H9 (cell line): ENCODE measurements around the gene UBAC1. TPM values are rescaled to one million over a fixed set of nuclear protein-coding genes. Genes with fewer than 3 reads are reported as not detected.

ENCODE experiments used
- DNase-seq: peaks from one replicate; pipeline ENCODE4 v3.0.0-alpha.2; 2017
- H2AFZ ChIP-seq: one replicate; pipeline ENCODE4 v1.6.1; 2013; ENCODE audit warnings: mild to moderate bottlenecking, low read length, control low read depth, moderate library complexity
- H2AK5ac ChIP-seq: 2 replicates; pipeline ENCODE4 v1.6.1; 2013; ENCODE audit warnings: low read length, control low read depth, mixed read lengths; ENCODE audit not compliant: insufficient read length
- H2BK120ac ChIP-seq: one replicate; pipeline ENCODE4 v1.6.1; 2013; ENCODE audit warnings: low read depth, mild to moderate bottlenecking, low read length, control low read depth, inconsistent platforms; ENCODE audit not compliant: poor library complexity, severe bottlenecking
- H2BK12ac ChIP-seq: 2 replicates; pipeline ENCODE4 v1.6.1; 2013; ENCODE audit warnings: low read length, control low read depth, mixed read lengths, low read depth; ENCODE audit not compliant: insufficient read length
- H2BK15ac ChIP-seq: 2 replicates; pipeline ENCODE4 v1.6.1; 2013; ENCODE audit warnings: low read depth, low read length, control low read depth
- H2BK20ac ChIP-seq: one replicate; pipeline ENCODE4 v1.6.1; 2013; ENCODE audit warnings: low read depth, mild to moderate bottlenecking, low read length, control low read depth, inconsistent platforms; ENCODE audit not compliant: poor library complexity, severe bottlenecking
- H2BK5ac ChIP-seq: 2 replicates; pipeline ENCODE4 v1.6.1; 2013; ENCODE audit warnings: low read length, control low read depth, mixed read lengths; ENCODE audit not compliant: insufficient read length
- H3K14ac ChIP-seq: 2 replicates; pipeline ENCODE4 v1.6.1; 2013; ENCODE audit warnings: low read length, control low read depth; ENCODE audit not compliant: insufficient read depth
- H3K18ac ChIP-seq: 2 replicates; pipeline ENCODE4 v1.6.1; 2013; ENCODE audit warnings: low read depth, mild to moderate bottlenecking, mixed read lengths, low read length, control low read depth; ENCODE audit not compliant: insufficient read length
- H3K23ac ChIP-seq: 2 replicates; pipeline ENCODE4 v1.6.1; 2013; ENCODE audit warnings: low read length, control low read depth, mixed read lengths, low read depth; ENCODE audit not compliant: insufficient read length
- H3K23me2 ChIP-seq: 2 replicates; pipeline ENCODE4 v1.6.1; 2013; ENCODE audit warnings: low read depth, mild to moderate bottlenecking, mixed read lengths, low read length, control low read depth; ENCODE audit not compliant: insufficient read length, poor library complexity, severe bottlenecking
- H3K27ac ChIP-seq: 2 replicates; pipeline ENCODE4 v1.5.1; 2013; ENCODE audit warnings: low read length, control low read depth, mixed read lengths, low read depth; ENCODE audit not compliant: insufficient read length
- H3K27me3 ChIP-seq: 2 replicates; pipeline ENCODE4 v1.6.1; 2013; ENCODE audit warnings: low read length, control low read depth, inconsistent platforms; ENCODE audit not compliant: insufficient read depth
- H3K4ac ChIP-seq: 2 replicates; pipeline ENCODE4 v1.6.1; 2013; ENCODE audit warnings: low read depth, mild to moderate bottlenecking, control low read depth, inconsistent platforms, low read length, moderate library complexity
- H3K4me1 ChIP-seq: 2 replicates; pipeline ENCODE4 v1.6.1; 2013; ENCODE audit warnings: low read length, control low read depth, inconsistent platforms; ENCODE audit not compliant: insufficient read depth
- H3K4me2 ChIP-seq: 2 replicates; pipeline ENCODE4 v1.6.1; 2013; ENCODE audit warnings: low read length, control low read depth, mixed read lengths; ENCODE audit not compliant: insufficient read length, insufficient read depth
- H3K56ac ChIP-seq: 2 replicates; pipeline ENCODE4 v1.6.1; 2013; ENCODE audit warnings: low read depth, mild to moderate bottlenecking, mixed read lengths, low read length, control low read depth; ENCODE audit not compliant: insufficient read length
- H3K79me1 ChIP-seq: 2 replicates; pipeline ENCODE4 v1.6.1; 2013; ENCODE audit warnings: low read depth, mild to moderate bottlenecking, moderate library complexity, low read length, control low read depth, inconsistent platforms; ENCODE audit not compliant: insufficient read depth, poor library complexity, severe bottlenecking
- H3K79me2 ChIP-seq: 2 replicates; pipeline ENCODE4 v1.6.1; 2013; ENCODE audit warnings: low read length, control low read depth, inconsistent platforms; ENCODE audit not compliant: insufficient read depth
- H3K9ac ChIP-seq: 2 replicates; pipeline ENCODE4 v1.6.1; 2013; ENCODE audit warnings: low read length, control low read depth, mixed read lengths; ENCODE audit not compliant: insufficient read length; ENCODE audit errors: extremely low read depth
- H3K9me3 ChIP-seq: one replicate; pipeline ENCODE4 v1.6.1; 2013; ENCODE audit warnings: low read depth, low read length, inconsistent platforms; ENCODE audit not compliant: control insufficient read depth
- H3T11ph ChIP-seq: one replicate; pipeline ENCODE4 v1.6.1; 2013; ENCODE audit warnings: mild to moderate bottlenecking, low read length, control low read depth, inconsistent platforms
- H4K20me1 ChIP-seq: one replicate; pipeline ENCODE4 v1.6.1; 2013; ENCODE audit not compliant: control insufficient read depth, insufficient read length, insufficient read depth
- H4K5ac ChIP-seq: 2 replicates; pipeline ENCODE4 v1.6.1; 2013; ENCODE audit warnings: low read depth, mild to moderate bottlenecking, mixed read lengths, low read length, control low read depth; ENCODE audit not compliant: insufficient read length
- H4K8ac ChIP-seq: replicated peaks from 2 replicates; pipeline ENCODE4 v1.6.1; 2013; ENCODE audit warnings: low read length, control low read depth, mixed read lengths, low read depth; ENCODE audit not compliant: insufficient read length
- H4K91ac ChIP-seq: 2 replicates; pipeline ENCODE4 v1.6.1; 2013; ENCODE audit warnings: low read depth, mild to moderate bottlenecking, moderate library complexity, mixed read lengths, low read length, control low read depth; ENCODE audit not compliant: insufficient read length
- H3K27ac Mint-ChIP-seq, 3 experiments: 2 replicates in 2 of 3; 3 replicates in 1 of 3; pipeline ENCODE4 v1.8.0; 2020 to 2021; ENCODE audit warnings: mixed read lengths in 3 of 3, mild to moderate bottlenecking in 1 of 3, moderate library complexity in 1 of 3
- H3K27me3 Mint-ChIP-seq: 2 replicates; pipeline ENCODE4 v1.8.0; 2021; ENCODE audit warnings: low read depth, mild to moderate bottlenecking, moderate library complexity, mixed read lengths
- H3K36me3 Mint-ChIP-seq, 3 experiments: 2 replicates in 2 of 3; 3 replicates in 1 of 3; pipeline ENCODE4 v1.8.0; 2020 to 2021; ENCODE audit warnings: low read depth in 3 of 3, mixed read lengths in 3 of 3; ENCODE audit not compliant: insufficient read depth in 1 of 3
- H3K4me1 Mint-ChIP-seq, 2 experiments: 2 replicates each; pipeline ENCODE4 v1.8.0; 2020; ENCODE audit warnings: mixed read lengths in 2 of 2
- H3K4me3 Mint-ChIP-seq, 2 experiments: 2 replicates in 1 of 2; 3 replicates in 1 of 2; pipeline ENCODE4 v1.8.0; 2020 to 2021; ENCODE audit warnings: mild to moderate bottlenecking in 2 of 2, mixed read lengths in 2 of 2, moderate library complexity in 1 of 2
- H3K9me3 Mint-ChIP-seq, 2 experiments: 2 replicates in 1 of 2; 3 replicates in 1 of 2; pipeline ENCODE4 v1.8.0; 2020; ENCODE audit warnings: mild to moderate bottlenecking in 2 of 2, mixed read lengths in 2 of 2, moderate library complexity in 1 of 2
- CTCF ChIP-seq: fragments of 200-600 bp; sonication (generic); conservative IDR thresholded peaks from 3 replicates; pipeline ENCODE4 v1.8.0; 2021; ENCODE audit warnings: antibody characterized with exemption, mild to moderate bottlenecking
- WGBS: extraction: QIAGEN DNeasy Blood & Tissue Kit; methylation state at CpG from one replicate; pipeline ENCODE4 v1.1.7; 2013; ENCODE audit warnings: missing lambda C conversion rate, low lambda C conversion rate, mixed read lengths; ENCODE audit not compliant: insufficient read length; ENCODE audit errors: extremely low coverage; 5-methylcytosine and 5-hydroxymethylcytosine counted together
- total RNA-seq: library from RNA; stranded (reverse); gene quantifications from 2 replicates; pipeline ENCODE4 v1.2.1, GENCODE V29; 2021

Gene UBAC1
- total RNA-seq, 1 experiment from 2014 or later, result 47.5 TPM

GRCh38 chr9:135887021-135887507, 74.1 kb downstream of the UBAC1 start:
- no peak overlapping the region for H2BK15ac ChIP-seq
- Mint-ChIP-seq H3K4me3 (peak overlapping the region in 1 of 2 experiments; percentile 17; a peak in 2 of 5 replicates), H3K27ac (peak overlapping the region; percentile 17 to 91 (median 20); a peak in 6 of 7 replicates), H3K36me3 (peaks cover 0 to 2% (median 1%) of the 10 kb centered on the region in 3 experiments; a peak in 2 of 7 replicates), H3K4me1 (peaks cover 75 to 76% of the 10 kb centered on the region in 2 experiments), H3K27me3 (no peaks in the 10 kb centered on the region), H3K9me3 (no peaks in the 10 kb centered on the region)
- H3K9me3 ChIP-seq, result no peaks in the 10 kb centered on the region
- TF ChIP-seq CTCF, result no peak
- no peaks in the 10 kb centered on the region for H3K27me3 ChIP-seq
- no peak overlapping the region for H3K56ac ChIP-seq
- H3K4me1 ChIP-seq, result peaks cover 9% of the 10 kb centered on the region; the same call in 1 of the 2 replicates
- H2BK12ac ChIP-seq, result no peak overlapping the region
- H2BK5ac ChIP-seq, result no peak overlapping the region
- H3K18ac ChIP-seq, result no peak overlapping the region
- H3K14ac ChIP-seq, result peak overlapping the region; percentile 43; the same call in 1 of the 2 replicates
- peaks cover 4% of the 10 kb centered on the region for H4K20me1 ChIP-seq
- no peak for DNase-seq
- H4K8ac ChIP-seq, result no peak overlapping the region
- no peak overlapping the region for H3T11ph ChIP-seq
- H3K27ac ChIP-seq, result no peak overlapping the region
- no peak overlapping the region for H3K9ac ChIP-seq
- no peak overlapping the region for H2AK5ac ChIP-seq
- no peaks in the 10 kb centered on the region for H3K23me2 ChIP-seq
- H2AFZ ChIP-seq, result no peak overlapping the region
- peaks cover 13% of the 10 kb centered on the region for H3K79me1 ChIP-seq
- peaks cover 90% of the 10 kb centered on the region for H3K79me2 ChIP-seq
- no peak overlapping the region for H2BK20ac ChIP-seq
- WGBS, result no CpG with 5 or more reads among the region's 18 CpGs
- H3K4me2 ChIP-seq, result no peak overlapping the region
- H2BK120ac ChIP-seq, result no peak overlapping the region
- no peak overlapping the region for H3K23ac ChIP-seq
- H4K5ac ChIP-seq, result no peak overlapping the region
- H4K91ac ChIP-seq, result no peak overlapping the region
- no peak overlapping the region for H3K4ac ChIP-seq
